HepG2 (cell line): Measurements from ENCODE around the gene LTBR. TPM values are rescaled to one million over a fixed set of nuclear protein-coding genes. Genes with fewer than 3 reads are reported as not detected.

Experiments
- CEBPG ChIP-seq: IDR thresholded peaks from 2 replicates; pipeline ENCODE4 v1.6.1; 2016
- CREM ChIP-seq, 2 experiments: sonication (generic) in 1 of 2; formaldehyde crosslinking in 1 of 2; IDR thresholded peaks; 2 replicates each; pipeline versions ENCODE4 v1.4.0 to v1.6.1; 2016 to 2020; ENCODE audit warnings: antibody characterized with exemption in 1 of 2, mild to moderate bottlenecking in 1 of 2, missing genetic modification reagents in 1 of 2
- EP300 ChIP-seq, 3 experiments: sonication (generic) in 1 of 3; formaldehyde crosslinking in 1 of 3; IDR thresholded peaks; 2 replicates each; pipeline versions ENCODE4 v1.5.1 to v1.6.1; 2011 to 2020; ENCODE audit warnings: low read depth in 2 of 3, low read length in 2 of 3, borderline replicate concordance in 1 of 3, improper control_type of control experiment in 1 of 3, mild to moderate bottlenecking in 1 of 3, missing genetic modification reagents in 1 of 3, moderate library complexity in 1 of 3
- HHEX ChIP-seq: IDR thresholded peaks from 2 replicates; pipeline ENCODE4 v1.6.1; 2016; ENCODE audit warnings: control low read depth
- HNRNPL ChIP-seq: fragments of 200-400 bp; formaldehyde crosslinking; IDR thresholded peaks from 2 replicates; pipeline ENCODE4 v1.6.1; 2017; ENCODE audit warnings: mild to moderate bottlenecking, low read depth, low read length
- MAFK ChIP-seq, 2 experiments: IDR thresholded peaks in 1 of 2; conservative IDR thresholded peaks in 1 of 2; 2 replicates each; pipeline ENCODE4 v1.6.1; 2011; ENCODE audit warnings: improper control_type of control experiment in 2 of 2, low read length in 2 of 2
- TCF7L2 ChIP-seq: IDR thresholded peaks from 2 replicates; pipeline ENCODE4 v1.6.1; 2011; ENCODE audit warnings: mild to moderate bottlenecking, low read depth, low read length, moderate library complexity
- U2AF2 ChIP-seq: fragments of 200-400 bp; formaldehyde crosslinking; IDR thresholded peaks from 2 replicates; pipeline ENCODE4 v1.6.1; 2017; ENCODE audit warnings: low read depth, mild to moderate bottlenecking, low read length
- ZBTB20 ChIP-seq: sonication (generic); formaldehyde crosslinking; IDR thresholded peaks from 2 replicates; pipeline ENCODE4 v1.8.1; 2023; ENCODE audit warnings: missing genetic modification reagents, low read depth, mild to moderate bottlenecking, borderline replicate concordance
- ZFP82 ChIP-seq: sonication (generic); formaldehyde crosslinking; IDR thresholded peaks from 2 replicates; pipeline ENCODE4 v1.5.1; 2020; ENCODE audit warnings: mild to moderate bottlenecking, missing genetic modification reagents, borderline replicate concordance
- ZNF136 ChIP-seq: sonication (generic); formaldehyde crosslinking; IDR thresholded peaks from 2 replicates; pipeline ENCODE4 v1.8.1; 2022; ENCODE audit warnings: low read depth, mild to moderate bottlenecking, moderate library complexity, missing genetic modification reagents
- ZNF234 ChIP-seq: sonication (generic); formaldehyde crosslinking; conservative IDR thresholded peaks from 2 replicates; pipeline ENCODE4 v1.5.1; 2020; ENCODE audit warnings: mild to moderate bottlenecking, missing genetic modification reagents
- ZNF256 ChIP-seq: sonication (generic); formaldehyde crosslinking; conservative IDR thresholded peaks from 2 replicates; pipeline ENCODE4 v1.4.0; 2020; ENCODE audit warnings: missing genetic modification reagents
- ZNF367 ChIP-seq: sonication (generic); formaldehyde crosslinking; IDR thresholded peaks from 2 replicates; pipeline ENCODE4 v1.4.0; 2020; ENCODE audit warnings: missing genetic modification reagents, borderline replicate concordance
- ZNF615 ChIP-seq: sonication (generic); formaldehyde crosslinking; IDR thresholded peaks from 2 replicates; pipeline ENCODE4 v1.5.0; 2020; ENCODE audit warnings: mild to moderate bottlenecking, missing genetic modification reagents, borderline replicate concordance
- ZNF616 ChIP-seq: sonication (generic); formaldehyde crosslinking; IDR thresholded peaks from 2 replicates; pipeline ENCODE4 v1.5.0; 2020; ENCODE audit warnings: low read depth, mild to moderate bottlenecking, missing genetic modification reagents
- polyA plus RNA-seq, 8 experiments: library from polyadenylated mRNA; depleted of rRNA in 3 of 8; stranded (reverse) in 7 of 8; unstranded in 1 of 8; fragments of >200 nt; fragmentation: Illumina TruSeq in 4 of 8; extraction: Trizol in 4 of 8; gene quantifications; 2 replicates each; pipeline versions ENCODE4 v1.2.1 to v1.2.3, GENCODE V29; 2011 to 2016; ENCODE audit warnings: low read depth in 4 of 8, missing spikeins in 1 of 8, mixed read lengths in 1 of 8; ENCODE audit not compliant: insufficient read depth in 1 of 8
- total RNA-seq, 5 experiments: library from RNA; depleted of rRNA; stranded (reverse); fragments of >200 nt; fragmentation: Illumina TruSeq; extraction: Trizol; gene quantifications; 2 replicates each; pipeline ENCODE4 v1.2.3, GENCODE V29; 2016; ENCODE audit warnings: low read depth in 1 of 5
- TF ChIP-seq, protein P1 (sequence below): sonication (generic); formaldehyde crosslinking; IDR thresholded peaks from 2 replicates; pipeline ENCODE4 v1.5.0; 2020; ENCODE audit warnings: missing genetic modification reagents
- TF ChIP-seq, protein P2 (sequence below): sonication (generic); formaldehyde crosslinking; IDR thresholded peaks from 2 replicates; pipeline ENCODE4 v1.5.1; 2020; ENCODE audit warnings: mild to moderate bottlenecking, missing genetic modification reagents
- TF ChIP-seq, protein P3 (sequence below): sonication (generic); formaldehyde crosslinking; IDR thresholded peaks from 2 replicates; pipeline ENCODE4 v1.8.0; 2022; ENCODE audit warnings: mild to moderate bottlenecking, missing genetic modification reagents
- TF ChIP-seq, protein P4 (sequence below): sonication (generic); formaldehyde crosslinking; IDR thresholded peaks from 2 replicates; pipeline ENCODE4 v1.4.0; 2020; ENCODE audit warnings: missing genetic modification reagents

The LTBR gene
- total and polyA plus RNA-seq, 2 of the 13 experiments (the other 11 are each of a cell fraction or from before 2014, with no cell fraction given), result 31.4 to 34.8 TPM

DNA sequence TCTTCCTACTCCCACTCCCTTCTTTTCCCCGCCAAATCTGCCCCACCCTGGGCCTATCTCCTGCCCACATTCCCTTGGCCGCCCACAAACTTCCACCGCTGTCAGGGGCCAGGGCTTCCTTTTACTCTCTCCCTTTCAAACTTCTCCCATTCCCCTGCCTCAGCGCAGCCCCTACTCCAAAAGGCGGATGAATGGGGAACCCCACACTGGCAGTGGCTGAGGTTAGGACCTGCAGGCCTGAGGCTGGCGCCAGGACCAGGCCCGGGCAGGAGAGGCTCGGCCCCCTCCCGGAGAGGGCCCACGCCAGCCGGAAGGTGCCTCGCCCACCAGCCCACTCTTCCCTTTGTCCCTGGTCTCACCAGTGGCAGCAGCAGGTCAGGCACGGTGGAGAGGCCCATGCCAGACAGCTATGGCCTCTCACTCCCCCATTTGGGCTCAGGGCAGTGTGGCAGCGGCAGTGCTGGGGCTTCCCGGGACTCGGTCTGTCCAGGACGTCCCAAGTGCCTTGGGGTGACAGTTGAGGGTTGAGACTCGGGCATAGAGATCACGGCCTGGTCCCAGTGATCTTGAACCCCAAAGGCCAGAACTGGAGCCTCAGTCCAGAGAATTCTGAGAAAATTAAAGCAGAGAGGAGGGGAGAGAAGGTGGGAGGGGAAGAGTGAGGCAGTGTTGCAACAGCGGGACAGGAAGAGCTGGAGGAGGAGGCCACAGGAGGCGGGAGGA, 42.4 kb upstream of the LTBR start, which contains the start of gene TNFRSF1A (continued):
- TF ChIP-seq, protein P1, sequence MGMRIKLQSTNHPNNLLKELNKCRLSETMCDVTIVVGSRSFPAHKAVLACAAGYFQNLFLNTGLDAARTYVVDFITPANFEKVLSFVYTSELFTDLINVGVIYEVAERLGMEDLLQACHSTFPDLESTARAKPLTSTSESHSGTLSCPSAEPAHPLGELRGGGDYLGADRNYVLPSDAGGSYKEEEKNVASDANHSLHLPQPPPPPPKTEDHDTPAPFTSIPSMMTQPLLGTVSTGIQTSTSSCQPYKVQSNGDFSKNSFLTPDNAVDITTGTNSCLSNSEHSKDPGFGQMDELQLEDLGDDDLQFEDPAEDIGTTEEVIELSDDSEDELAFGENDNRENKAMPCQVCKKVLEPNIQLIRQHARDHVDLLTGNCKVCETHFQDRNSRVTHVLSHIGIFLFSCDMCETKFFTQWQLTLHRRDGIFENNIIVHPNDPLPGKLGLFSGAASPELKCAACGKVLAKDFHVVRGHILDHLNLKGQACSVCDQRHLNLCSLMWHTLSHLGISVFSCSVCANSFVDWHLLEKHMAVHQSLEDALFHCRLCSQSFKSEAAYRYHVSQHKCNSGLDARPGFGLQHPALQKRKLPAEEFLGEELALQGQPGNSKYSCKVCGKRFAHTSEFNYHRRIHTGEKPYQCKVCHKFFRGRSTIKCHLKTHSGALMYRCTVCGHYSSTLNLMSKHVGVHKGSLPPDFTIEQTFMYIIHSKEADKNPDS (CRISPR knock-in tag), result no peak
- TF ChIP-seq CEBPG (CRISPR knock-in tag) (peak; percentile 95), CREM (IDR thresholded peaks at IDR 0.05) (no peak), CREM (CRISPR knock-in tag; IDR thresholded peaks at IDR 0.05) (no peak), ZNF615 (no peak), TCF7L2 (no peak), HNRNPL (no peak), ZNF234 (no peak), ZNF136 (CRISPR knock-in tag) (no peak), ZNF256 (CRISPR knock-in tag) (no peak; the same call in 1 of the 2 replicates), EP300 (IDR thresholded peaks at IDR 0.05; ENCODE audit: low read depth in 2 of 2, low read length in 2 of 2) (peak; percentile 36 to 54; a peak in 1 of 4 replicates), EP300 (CRISPR knock-in tag; IDR thresholded peaks at IDR 0.05; ENCODE audit: borderline replicate concordance) (peak; percentile 15; the same call in 1 of the 2 replicates), ZNF367 (CRISPR knock-in tag) (peak; percentile 44; the same call in 1 of the 2 replicates), ZNF616 (CRISPR knock-in tag) (peak; percentile 55; the same call in 1 of the 2 replicates), ZFP82 (no peak), MAFK (conservative IDR thresholded peaks at IDR 0.05 in 1 of 2, IDR thresholded peaks at IDR 0.05 in 1 of 2; ENCODE audit: low read length in 2 of 2) (no peak), U2AF2 (no peak), HHEX (CRISPR knock-in tag) (no peak), ZBTB20 (CRISPR knock-in tag) (no peak; the same call in 1 of the 2 replicates)
- TF ChIP-seq, protein P2, sequence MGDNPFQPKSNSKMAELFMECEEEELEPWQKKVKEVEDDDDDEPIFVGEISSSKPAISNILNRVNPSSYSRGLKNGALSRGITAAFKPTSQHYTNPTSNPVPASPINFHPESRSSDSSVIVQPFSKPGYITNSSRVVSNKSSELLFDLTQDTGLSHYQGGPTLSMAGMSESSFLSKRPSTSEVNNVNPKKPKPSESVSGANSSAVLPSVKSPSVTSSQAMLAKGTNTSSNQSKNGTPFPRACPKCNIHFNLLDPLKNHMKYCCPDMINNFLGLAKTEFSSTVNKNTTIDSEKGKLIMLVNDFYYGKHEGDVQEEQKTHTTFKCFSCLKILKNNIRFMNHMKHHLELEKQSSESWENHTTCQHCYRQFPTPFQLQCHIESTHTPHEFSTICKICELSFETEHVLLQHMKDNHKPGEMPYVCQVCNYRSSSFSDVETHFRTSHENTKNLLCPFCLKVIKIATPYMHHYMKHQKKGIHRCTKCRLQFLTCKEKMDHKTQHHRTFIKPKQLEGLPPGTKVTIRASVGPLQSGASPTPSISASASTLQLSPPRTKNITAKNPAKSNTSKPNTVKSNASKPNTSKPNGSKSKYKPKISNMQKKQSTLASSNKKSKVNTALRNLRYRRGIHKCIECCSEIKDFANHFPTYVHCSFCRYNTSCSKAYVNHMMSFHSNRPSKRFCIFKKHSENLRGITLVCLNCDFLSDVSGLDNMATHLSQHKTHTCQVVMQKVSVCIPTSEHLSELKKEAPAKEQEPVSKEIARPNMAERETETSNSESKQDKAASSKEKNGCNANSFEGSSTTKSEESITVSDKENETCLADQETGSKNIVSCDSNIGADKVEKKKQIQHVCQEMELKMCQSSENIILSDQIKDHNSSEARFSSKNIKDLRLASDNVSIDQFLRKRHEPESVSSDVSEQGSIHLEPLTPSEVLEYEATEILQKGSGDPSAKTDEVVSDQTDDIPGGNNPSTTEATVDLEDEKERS (CRISPR knock-in tag), result peak; percentile 52; the same call in 1 of the 2 replicates
- TF ChIP-seq, protein P3, sequence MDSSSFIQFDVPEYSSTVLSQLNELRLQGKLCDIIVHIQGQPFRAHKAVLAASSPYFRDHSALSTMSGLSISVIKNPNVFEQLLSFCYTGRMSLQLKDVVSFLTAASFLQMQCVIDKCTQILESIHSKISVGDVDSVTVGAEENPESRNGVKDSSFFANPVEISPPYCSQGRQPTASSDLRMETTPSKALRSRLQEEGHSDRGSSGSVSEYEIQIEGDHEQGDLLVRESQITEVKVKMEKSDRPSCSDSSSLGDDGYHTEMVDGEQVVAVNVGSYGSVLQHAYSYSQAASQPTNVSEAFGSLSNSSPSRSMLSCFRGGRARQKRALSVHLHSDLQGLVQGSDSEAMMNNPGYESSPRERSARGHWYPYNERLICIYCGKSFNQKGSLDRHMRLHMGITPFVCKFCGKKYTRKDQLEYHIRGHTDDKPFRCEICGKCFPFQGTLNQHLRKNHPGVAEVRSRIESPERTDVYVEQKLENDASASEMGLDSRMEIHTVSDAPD (CRISPR knock-in tag), result no peak
- TF ChIP-seq, protein P4, sequence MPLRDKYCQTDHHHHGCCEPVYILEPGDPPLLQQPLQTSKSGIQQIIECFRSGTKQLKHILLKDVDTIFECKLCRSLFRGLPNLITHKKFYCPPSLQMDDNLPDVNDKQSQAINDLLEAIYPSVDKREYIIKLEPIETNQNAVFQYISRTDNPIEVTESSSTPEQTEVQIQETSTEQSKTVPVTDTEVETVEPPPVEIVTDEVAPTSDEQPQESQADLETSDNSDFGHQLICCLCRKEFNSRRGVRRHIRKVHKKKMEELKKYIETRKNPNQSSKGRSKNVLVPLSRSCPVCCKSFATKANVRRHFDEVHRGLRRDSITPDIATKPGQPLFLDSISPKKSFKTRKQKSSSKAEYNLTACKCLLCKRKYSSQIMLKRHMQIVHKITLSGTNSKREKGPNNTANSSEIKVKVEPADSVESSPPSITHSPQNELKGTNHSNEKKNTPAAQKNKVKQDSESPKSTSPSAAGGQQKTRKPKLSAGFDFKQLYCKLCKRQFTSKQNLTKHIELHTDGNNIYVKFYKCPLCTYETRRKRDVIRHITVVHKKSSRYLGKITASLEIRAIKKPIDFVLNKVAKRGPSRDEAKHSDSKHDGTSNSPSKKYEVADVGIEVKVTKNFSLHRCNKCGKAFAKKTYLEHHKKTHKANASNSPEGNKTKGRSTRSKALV (CRISPR knock-in tag), result no peak
